Activated CD8-positive, alpha-beta T cell treated with anti-CD3 and anti-CD28 coated beads for 36 hours (primary cell): ENCODE measurements around the gene CCNYL1. TPM values are rescaled to one million over a fixed set of nuclear protein-coding genes. Genes with fewer than 3 reads are reported as not detected.
"Not testable (repeated sequence)": the region's sequence is repeated elsewhere in the genome, so short reads cannot be mapped to it uniquely, and the experiment has no call there.

ENCODE experiments used
- ATAC-seq: fragments of 200-7000 bp; cut with Tn5 transposase; one replicate; pipeline ENCODE4 v1.10.0; 2021; ENCODE audit warnings: mild to moderate bottlenecking, moderate library complexity
- CTCF ChIA-PET: fragments of 350-600 bp; sonication (Branson Sonifier 250); formaldehyde crosslinking; loops from one replicate; lab custom pipeline; 2021; ENCODE audit warnings: antibody characterized with exemption; lab: Charles Lee
- POLR2A ChIA-PET: fragments of 350-600 bp; sonication (Branson Sonifier 250); formaldehyde crosslinking; loops from one replicate; lab custom pipeline; 2021; ENCODE audit warnings: antibody characterized with exemption; lab: Charles Lee
- DNase-seq: peaks from one replicate; pipeline ENCODE4 v3.0.0-alpha.2; 2020
- H3K27ac Mint-ChIP-seq: one replicate; pipeline ENCODE4 v1.8.0; 2021; ENCODE audit warnings: mild to moderate bottlenecking, mixed read lengths
- H3K27me3 Mint-ChIP-seq: one replicate; pipeline ENCODE4 v1.8.0; 2021; ENCODE audit warnings: mixed read lengths
- H3K36me3 Mint-ChIP-seq: one replicate; pipeline ENCODE4 v1.8.0; 2021; ENCODE audit warnings: low read depth, mixed read lengths
- H3K4me1 Mint-ChIP-seq: one replicate; pipeline ENCODE4 v1.8.0; 2021; ENCODE audit warnings: low read depth, mixed read lengths
- H3K4me3 Mint-ChIP-seq: one replicate; pipeline ENCODE4 v1.8.0; 2021; ENCODE audit warnings: mild to moderate bottlenecking, moderate library complexity, mixed read lengths
- H3K9me3 Mint-ChIP-seq: one replicate; pipeline ENCODE4 v1.8.0; 2021; ENCODE audit warnings: mixed read lengths
- intact Hi-C: fragments of 100-400 bp; cut with micrococcal nuclease; formaldehyde crosslinking; loops from one replicate; pipeline ENCODE4 v1.10.0; 2022
- total RNA-seq, 2 experiments: library from RNA; stranded (reverse); gene quantifications; one replicate each; pipeline ENCODE4 v1.2.3, GENCODE V29; 2021
- TF ChIP-seq, protein P1 (sequence below): fragments of 200-600 bp; IDR thresholded peaks from one replicate; pipeline ENCODE4 v1.8.0; 2022; ENCODE audit warnings: antibody characterized with exemption, mild to moderate bottlenecking

Gene CCNYL1
- total RNA-seq, 2 experiments from 2014 or later: 3.8 to 4.3 TPM

DNA sequence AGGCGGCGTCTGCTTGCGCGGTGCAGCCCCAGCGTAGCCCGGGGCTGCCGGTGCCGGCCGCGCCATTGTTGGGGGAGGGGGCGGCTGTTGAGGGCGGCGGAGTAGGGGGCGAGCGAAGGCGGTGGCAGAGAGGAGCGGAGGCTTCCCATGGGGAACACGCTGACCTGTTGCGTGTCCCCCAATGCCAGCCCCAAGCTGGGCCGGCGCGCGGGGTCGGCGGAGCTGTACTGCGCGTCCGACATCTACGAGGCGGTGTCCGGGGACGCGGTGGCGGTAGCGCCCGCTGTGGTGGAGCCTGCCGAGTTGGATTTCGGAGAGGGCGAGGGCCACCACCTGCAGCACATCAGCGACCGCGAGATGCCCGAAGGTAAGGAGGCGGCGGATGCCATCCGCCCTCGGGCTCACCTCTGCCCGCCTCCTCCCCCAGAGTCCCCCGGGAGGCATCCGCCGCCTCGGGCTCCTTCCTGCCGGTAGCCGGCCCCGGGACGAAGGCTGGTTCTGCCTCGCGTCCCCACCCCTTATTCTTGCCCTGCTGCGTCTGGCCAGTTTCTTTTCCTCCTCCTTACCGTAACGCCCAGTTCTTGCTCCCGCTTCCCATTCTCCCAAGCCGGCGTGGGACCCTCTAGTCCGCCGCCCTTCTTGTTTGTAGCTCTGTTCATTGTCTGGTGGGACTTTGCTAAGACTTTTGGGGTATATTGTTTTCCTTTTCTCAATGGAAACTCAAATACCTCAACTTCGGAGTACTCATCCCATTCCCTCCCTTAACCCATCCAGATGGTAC, 500 bp downstream of the CCNYL1 start:
- Mint-ChIP-seq H3K4me3 (peak overlapping the region; percentile 96), H3K27ac (peak overlapping the region; percentile 77), H3K36me3 (peaks cover 5% of the 10 kb centered on the region), H3K27me3 (no peaks in the 10 kb centered on the region), H3K4me1 (peaks cover 29% of the 10 kb centered on the region), H3K9me3 (no peaks in the 10 kb centered on the region)
- ATAC-seq (peak; percentile 20), DNase-seq (peak; percentile 68)
- ChIA-PET CTCF (interaction anchor here (0.9 to 1.8 kb wide), 3 partner anchors 15 to 85 kb away, joined by 3 to 19 read pairs (median 4); partner anchors contain the start of genes FZD5 and METTL21A), POLR2A (interaction anchor here (0.8 to 2.0 kb wide), 3 partner anchors 9 to 87 kb away, joined by 4 to 8 read pairs (median 7); partner anchors contain the start of gene METTL21A)
- TF ChIP-seq, protein P1, sequence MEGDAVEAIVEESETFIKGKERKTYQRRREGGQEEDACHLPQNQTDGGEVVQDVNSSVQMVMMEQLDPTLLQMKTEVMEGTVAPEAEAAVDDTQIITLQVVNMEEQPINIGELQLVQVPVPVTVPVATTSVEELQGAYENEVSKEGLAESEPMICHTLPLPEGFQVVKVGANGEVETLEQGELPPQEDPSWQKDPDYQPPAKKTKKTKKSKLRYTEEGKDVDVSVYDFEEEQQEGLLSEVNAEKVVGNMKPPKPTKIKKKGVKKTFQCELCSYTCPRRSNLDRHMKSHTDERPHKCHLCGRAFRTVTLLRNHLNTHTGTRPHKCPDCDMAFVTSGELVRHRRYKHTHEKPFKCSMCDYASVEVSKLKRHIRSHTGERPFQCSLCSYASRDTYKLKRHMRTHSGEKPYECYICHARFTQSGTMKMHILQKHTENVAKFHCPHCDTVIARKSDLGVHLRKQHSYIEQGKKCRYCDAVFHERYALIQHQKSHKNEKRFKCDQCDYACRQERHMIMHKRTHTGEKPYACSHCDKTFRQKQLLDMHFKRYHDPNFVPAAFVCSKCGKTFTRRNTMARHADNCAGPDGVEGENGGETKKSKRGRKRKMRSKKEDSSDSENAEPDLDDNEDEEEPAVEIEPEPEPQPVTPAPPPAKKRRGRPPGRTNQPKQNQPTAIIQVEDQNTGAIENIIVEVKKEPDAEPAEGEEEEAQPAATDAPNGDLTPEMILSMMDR: no peak
- intact Hi-C loops: loop anchor here (5.0 kb wide), 1 partner anchor 85 kb away; the partner anchor contains the start of gene METTL21A

DNA sequence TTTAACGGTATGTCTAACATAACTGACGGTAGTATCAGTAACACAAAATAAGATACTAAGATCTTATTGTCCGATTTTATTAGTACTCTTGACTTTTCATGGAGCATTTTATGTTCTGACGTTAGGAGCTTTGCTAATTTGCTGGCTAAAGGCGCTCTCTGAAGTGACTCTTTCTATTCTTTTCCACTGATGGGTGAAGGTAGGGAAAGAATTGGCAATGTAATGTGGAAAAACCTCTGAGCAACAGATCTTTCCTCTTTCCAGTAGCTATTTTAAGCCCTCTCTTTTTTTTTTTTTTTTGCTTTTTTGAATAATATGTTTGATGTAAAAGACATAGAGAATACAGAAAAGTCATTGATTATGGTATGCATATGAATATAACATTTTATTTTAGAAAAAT, 4.6 kb downstream of the CCNYL1 start:
- ATAC-seq: no peak
- Mint-ChIP-seq H3K27me3 (no peaks in the 10 kb centered on the region), H3K4me1 (peaks cover 25% of the 10 kb centered on the region), H3K36me3 (peaks cover 5% of the 10 kb centered on the region), H3K9me3 (no peaks in the 10 kb centered on the region), H3K4me3 (no peak overlapping the region), H3K27ac (no peak overlapping the region)
- ChIA-PET POLR2A (interaction anchor here (0.7 kb wide), 1 partner anchor 69 kb away, joined by 3 read pairs; no protein-coding TSS in a partner anchor), CTCF (no interaction called here)
- intact Hi-C loops: no loop called here
- TF ChIP-seq, protein P1: no peak
- no peak for DNase-seq

DNA sequence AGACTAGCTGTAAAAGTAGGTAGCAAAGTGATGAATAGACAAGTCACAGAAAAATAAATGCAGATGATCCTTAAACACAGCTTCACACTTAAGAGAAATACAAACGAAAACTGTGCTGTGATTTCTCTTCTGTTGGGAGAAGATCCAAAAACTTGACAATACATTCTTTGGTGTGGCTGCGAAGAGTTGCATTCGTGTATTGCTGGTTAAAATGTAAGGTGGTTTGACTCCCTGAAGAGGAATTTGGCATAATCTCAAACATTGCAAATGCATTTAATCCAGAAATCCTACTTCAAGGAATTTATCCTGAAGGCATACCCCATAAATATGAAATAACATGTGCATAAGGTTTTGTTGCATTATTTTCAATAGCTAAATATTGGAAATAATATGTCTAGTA, 7.1 kb downstream of the CCNYL1 start:
- no peaks in the 10 kb centered on the region for H3K9me3 Mint-ChIP-seq
- TF ChIP-seq, protein P1: no peak
- POLR2A ChIA-PET: no interaction called here
- H3K27ac Mint-ChIP-seq: no peak overlapping the region
- intact Hi-C loops: no loop called here
- DNase-seq (no peak), ATAC-seq (no peak)
- no peak overlapping the region for H3K4me3 Mint-ChIP-seq
- CTCF ChIA-PET: interaction anchor here (1.2 to 1.7 kb wide), 2 partner anchors 11 to 26 kb away, joined by 4 to 7 read pairs; no protein-coding TSS in a partner anchor
- no peaks in the 10 kb centered on the region for H3K27me3 Mint-ChIP-seq
- peaks cover 26% of the 10 kb centered on the region for H3K4me1 Mint-ChIP-seq
- H3K36me3 Mint-ChIP-seq: peaks cover 5% of the 10 kb centered on the region

DNA sequence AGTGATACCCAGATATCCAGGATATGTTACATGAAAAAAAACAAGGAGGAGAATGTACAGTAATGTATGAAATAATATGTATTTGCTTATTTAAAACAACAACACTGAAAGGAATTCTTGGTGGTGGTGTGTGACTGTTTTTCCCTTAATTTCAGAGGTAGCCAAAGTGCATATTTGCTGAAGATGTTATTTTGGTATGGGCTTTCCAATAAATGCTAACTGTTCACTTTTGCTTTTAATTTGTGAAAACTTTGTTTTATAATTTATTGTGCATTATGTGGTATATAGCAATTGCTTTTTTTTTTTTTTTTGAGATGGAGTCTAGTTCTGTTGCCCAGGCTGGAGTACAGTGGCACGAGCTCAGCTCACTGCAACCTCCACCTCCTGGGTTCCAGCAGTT, 7.6 kb downstream of the CCNYL1 start:
- Mint-ChIP-seq H3K27me3 (no peaks in the 10 kb centered on the region), H3K4me3 (no peak overlapping the region), H3K4me1 (peaks cover 26% of the 10 kb centered on the region), H3K9me3 (no peaks in the 10 kb centered on the region), H3K36me3 (peaks cover 5% of the 10 kb centered on the region), H3K27ac (no peak overlapping the region)
- POLR2A ChIA-PET: no interaction called here
- no peak for DNase-seq
- CTCF ChIA-PET: interaction anchor here (1.2 to 1.7 kb wide), 2 partner anchors 12 to 27 kb away, joined by 4 to 7 read pairs; no protein-coding TSS in a partner anchor
- intact Hi-C loops: no loop called here
- no peak for ATAC-seq
- TF ChIP-seq, protein P1: no peak

DNA sequence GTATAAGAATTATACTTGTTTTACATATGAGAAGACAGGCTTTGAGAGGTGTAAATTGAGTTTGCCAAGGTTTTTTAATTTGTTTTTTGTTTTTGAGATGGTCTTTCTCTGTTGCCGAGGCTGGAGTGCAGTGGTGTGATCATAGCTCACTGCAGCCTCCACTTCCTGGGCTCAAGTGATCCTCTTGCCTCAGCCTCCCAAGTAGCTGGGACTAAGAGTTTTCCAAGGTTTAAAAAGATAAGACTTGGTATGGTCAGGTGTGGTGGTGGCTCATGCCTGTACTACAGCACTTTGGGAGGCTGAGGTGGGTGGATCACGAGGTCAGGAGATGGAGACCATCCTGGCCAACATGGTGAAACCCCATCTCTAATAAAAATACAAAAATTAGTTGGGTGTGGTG, 8.2 kb downstream of the CCNYL1 start:
- intact Hi-C loops, H3K36me3 Mint-ChIP-seq, DNase-seq, H3K27ac Mint-ChIP-seq, H3K9me3 Mint-ChIP-seq, H3K4me3 Mint-ChIP-seq, H3K27me3 Mint-ChIP-seq, ATAC-seq: not testable (repeated sequence)
- H3K4me1 Mint-ChIP-seq: peaks cover 27% of the 10 kb centered on the region
- ChIA-PET POLR2A (interaction anchor here (1.0 kb wide), 1 partner anchor 12 kb away, joined by 3 read pairs; no protein-coding TSS in a partner anchor), CTCF (interaction anchor here (1.7 kb wide), 1 partner anchor 12 kb away, joined by 4 read pairs; no protein-coding TSS in a partner anchor)
